ENCODE data around the gene ATP2B2. TPM values are rescaled to one million over a fixed set of nuclear protein-coding genes. Genes with fewer than 3 reads are reported as not detected.
"Not testable (repeated sequence)": the region's sequence is repeated elsewhere in the genome, so short reads cannot be mapped to it uniquely, and the experiment has no call there.

The ATP2B2 gene
- polyA plus RNA-seq, 5 donors, result 0.03 to 0.24 (median 0.13) TPM; not detected in 1

DNA sequence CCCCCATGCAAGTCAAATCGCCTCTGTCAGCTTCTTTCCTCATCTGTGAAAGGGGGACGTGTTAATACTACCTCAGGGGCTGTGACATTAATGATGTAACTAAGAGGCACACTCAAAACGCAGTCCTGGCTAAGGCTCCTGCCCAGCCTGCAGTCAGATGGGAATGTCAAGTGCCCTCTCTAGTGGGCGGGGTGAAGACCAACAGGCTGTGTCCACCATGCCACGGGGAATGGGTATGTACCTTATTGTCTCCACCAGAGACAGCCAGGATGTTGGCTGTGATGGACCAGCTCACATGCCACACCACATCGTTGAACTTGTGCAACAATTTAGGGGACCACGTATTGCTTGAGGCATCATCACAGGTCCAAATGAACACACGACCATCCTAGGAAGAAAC is 201.6 kb downstream of the ATP2B2 start:
- DNase-seq, result no peak

DNA sequence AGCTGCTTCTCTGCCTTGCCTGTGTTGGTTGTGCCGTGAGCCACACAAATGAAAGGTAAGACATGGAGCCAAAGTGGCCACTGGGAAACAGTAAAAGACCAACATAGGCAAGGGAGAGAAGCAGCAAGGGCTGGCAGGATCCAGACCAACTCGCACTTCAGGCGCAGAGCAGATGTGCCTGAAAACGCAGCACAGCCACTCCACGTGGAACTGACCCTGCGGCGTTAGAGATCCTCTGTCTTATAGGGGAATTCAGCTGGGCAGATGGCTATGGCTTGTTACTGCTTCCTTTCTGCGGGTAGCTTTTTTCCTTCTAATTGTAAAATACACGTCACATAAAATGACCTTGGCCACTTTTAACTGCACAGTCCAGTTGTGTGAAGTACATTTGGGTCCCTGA is 202.3 kb downstream of the ATP2B2 start:
- DNase-seq, result no peak

DNA sequence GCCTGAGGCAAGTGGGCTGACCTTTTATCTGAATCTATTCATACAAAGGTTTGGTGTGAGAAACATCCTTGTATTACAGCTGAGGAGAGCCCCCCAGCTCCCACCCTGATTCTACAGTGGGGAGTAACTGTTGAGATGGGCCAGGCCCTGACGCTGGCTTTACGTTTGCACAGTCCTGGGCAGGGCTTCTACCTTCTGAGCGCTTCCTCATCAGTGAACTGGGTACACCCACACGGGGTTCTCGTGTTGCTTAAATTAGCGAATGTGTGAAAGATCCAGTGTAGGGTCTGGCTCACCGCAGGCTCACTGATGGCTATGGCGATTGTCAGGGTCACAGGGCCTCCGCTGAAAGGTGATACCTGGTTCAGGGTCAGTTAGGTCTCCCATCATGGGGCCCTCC is 205.3 kb downstream of the ATP2B2 start:
- no peak for DNase-seq

DNA sequence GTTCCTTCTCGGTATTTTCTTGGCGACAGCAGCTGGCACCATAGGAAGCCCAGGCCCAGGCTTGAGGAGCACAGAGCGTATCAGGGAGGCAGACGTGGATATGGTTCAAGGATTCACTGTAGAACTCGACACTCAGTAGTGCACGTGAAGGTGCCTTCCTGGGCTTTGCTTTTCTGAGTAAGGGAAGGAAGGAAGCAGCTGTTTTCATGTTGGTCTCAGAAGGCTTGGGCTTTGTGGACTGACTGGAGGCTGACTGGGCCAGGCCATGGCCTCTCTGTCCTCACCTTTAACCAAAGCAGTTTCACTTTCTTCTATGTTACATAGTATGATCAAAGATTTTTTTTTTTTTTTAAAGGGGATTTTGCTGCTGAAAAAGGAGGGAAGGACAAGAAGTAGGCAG is 205.7 kb downstream of the ATP2B2 start:
- no peak for DNase-seq

DNA sequence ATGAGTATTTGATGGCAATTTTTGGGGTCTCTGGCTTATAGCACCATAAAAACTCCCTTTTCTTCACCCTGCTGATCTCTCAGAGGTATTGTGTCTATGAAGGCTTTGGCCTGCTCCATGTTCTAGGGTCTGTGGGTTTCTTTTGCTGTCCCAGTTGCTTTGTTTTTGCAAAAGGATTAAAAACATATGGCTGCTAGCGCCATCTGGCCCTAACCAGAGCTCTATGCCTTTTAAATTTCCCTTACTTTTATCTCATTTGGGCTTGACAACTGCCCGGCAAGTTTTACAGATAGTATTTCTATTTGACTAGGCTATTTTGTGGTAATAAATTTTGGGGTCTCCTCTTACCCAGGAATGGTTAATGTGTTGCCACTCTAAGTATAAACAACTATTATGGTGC is 206.2 kb downstream of the ATP2B2 start:
- DNase-seq, result no peak

DNA sequence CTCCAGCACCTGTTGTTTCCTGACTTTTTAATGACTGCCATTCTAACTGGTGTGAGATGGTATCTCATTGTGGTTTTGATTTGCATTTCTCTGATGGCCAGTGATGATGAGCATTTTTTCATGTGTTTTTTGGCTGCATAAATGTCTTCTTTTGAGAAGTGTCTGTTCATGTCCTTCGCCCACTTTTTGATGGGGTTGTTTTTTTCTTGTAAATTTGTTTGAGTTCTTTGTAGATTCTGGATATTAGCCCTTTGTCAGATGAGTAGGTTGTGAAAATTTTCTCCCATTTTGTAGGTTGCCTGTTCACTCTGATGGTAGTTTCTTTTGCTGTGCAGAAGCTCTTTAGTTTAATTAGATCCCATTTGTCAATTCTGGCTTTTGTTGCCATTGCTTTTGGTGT is 207.3 kb downstream of the ATP2B2 start:
- DNase-seq, result not testable (repeated sequence)

DNA sequence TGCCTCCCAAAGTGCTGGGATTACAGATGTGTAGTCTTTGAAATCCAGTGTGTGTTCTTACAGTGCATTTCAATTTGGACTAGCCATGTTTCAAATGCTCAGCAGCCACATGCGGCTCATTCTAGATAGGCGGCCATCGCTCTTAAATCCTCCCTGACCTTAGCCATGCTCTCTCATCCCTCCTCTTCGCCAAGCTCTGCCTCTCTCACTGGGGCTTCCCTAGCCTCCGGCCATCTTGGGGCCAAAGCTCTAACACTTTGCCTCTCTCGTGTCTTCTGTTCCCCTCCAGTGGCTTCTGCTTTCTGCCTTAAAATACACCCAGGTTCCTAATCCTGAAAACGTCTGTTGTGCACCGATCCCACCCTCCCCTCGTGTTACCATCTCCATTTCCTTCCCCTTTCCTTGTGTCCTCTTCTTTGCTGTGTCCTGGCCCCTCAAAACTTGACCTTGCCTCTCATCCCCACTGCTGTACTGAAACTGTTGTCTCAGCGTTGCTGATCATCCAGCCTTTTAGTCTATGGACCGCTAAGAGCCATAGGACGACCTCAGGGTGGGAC is 211.3 kb downstream of the ATP2B2 start:
- DNase-seq, result no peak

DNA sequence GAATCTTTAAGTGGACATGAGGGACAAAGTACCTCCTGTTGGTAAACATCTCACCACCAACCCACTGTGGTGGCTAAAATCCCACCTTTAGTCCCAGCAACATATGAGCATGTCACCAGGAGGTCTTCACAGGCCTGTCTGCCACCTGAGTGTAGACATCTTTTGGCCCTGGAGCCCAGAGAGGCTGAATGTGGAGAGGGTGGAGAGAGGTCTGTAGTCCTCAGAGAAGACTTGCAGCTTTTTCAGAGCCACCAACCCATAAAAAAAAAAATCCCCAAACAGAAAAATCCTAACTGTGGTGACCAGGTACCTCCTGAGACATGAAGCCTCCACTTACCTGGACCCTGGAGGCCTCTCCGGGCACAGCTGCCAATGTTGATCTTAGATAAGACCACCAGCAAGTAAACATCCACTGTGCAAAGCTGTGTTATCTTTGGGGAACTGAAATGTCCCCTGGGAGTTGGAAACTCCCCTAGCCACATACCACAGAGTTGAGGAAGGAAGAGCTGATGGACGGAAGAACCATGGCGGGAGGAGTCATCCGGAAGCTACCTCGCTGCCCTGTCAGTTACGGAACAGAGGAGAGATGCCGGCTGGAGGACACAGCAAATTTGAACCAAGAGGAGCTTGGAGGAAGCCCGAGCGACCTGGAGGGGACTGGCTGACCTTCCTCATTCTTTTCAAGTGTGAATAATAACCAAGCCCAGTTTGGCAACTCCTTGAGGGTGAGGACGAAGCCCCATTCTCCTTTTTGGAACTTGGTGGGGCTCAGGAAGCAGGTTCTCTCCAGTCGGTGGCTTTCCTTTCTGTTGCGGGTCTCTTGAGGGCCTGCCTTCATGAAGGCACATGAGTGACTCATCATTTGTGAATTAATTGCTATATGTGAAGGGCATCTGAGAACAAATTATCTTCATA is 212.6 kb downstream of the ATP2B2 start, which contains the start of gene GHRL:
Gene GHRL (minus strand): TSS at position 443 of the 915 bp plus-strand sequence. CDS start 2,767 bp downstream, outside the sequence.
- DNase-seq, result no peak

DNA sequence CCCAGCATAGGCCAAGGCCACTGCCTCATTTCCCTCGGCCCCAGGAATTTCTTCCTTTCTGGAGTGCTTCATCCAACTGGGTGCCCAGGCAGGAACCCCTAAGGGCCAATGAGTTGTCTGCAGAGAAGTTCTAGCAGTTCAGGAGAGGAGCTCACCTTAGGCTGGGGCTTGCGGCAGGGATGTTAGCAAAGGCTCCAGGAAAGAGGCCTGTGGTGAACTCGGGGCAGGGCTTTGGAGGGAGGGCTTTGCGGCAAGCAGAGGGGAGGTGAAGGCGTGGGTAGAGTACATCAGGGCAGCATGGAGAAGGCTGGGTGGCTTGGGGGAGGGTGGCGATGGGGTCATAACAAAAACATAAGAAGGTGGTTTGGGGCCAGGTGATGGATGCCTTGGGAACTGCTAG is 213.7 kb downstream of the ATP2B2 start:
- no peak for DNase-seq

DNA sequence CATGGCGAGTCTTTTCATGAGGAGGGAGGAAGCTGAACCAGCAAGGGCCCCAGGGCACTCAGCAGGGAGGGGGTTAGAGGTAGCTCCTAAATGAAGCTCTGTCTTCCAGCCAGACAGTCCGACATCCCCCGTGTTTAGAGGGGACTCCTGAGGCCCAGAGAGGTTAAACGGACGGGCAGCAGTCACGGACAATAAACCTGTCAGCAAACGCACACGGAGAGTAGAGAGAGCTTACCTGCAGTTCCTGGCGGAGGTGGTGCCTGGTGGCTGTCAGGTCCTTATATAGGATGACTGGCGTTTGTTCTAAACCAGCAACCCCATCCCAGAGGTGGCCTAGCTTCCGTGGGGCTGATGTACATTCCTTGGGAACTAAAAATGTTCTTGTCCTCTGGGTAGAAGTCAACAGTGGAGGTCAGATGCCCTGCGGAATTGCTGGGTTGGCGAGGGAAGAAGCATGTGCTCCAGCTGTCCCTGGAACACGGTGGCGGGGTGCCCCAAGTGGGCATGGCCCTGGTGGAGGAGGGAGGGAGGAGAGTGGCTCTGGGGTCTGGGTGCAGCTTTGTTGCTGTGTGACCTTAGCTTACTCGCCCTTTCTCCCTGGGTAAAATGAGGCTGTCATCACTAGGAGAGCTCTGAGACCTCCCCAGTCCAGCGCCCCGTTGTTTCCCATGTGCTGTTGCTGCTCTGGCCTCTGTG is 214.8 kb downstream of the ATP2B2 start:
- DNase-seq, result no peak

DNA sequence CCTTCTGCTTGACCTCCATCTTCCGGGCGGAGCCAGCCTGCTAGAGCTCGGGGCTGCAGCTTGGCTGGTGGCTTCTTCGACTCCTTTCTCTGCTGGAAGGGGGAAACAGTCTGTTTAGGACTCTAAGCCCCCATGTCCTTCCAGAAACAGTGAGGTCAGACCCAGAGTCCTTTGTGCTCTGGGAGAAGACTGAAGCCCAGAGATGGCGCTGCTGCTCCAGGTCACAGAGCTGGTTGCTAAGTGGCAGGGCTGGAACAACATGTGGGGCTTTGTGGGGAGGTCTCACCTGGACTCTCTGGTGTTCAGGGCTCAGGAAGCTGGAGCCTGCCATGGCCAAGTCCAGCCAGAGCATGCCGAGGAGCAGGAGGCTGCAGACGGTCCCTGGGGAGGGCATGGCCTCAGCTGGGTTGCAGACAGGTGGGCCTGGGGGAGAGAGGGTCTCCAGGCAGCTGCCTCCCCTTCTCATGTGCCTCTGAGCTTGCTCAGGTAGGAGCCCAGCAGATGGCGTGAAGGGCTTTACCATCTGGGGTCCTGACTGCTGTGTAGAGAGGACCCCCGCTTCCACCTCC is 215.5 kb downstream of the ATP2B2 start:
- DNase-seq, result no peak

DNA sequence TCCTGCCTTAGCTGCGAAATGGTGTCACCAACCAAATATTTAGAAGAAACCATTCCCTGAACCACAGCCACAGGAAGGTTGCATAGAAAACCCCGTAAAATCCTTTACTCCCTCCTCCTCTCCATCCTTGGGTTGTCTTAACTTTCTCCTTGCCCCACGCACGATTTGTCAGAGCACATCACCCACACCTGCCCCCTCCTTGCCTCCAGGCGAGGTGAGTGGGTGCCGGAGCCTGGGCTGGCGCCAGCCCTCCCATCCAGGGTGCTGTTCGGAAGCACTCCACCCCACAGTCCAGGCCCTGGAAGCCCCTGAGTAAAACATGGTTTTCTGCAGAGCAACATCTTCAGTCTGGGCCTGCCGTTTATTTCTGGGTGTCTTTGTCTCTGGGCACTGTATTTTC is 216.3 kb downstream of the ATP2B2 start:
- no peak for DNase-seq

DNA sequence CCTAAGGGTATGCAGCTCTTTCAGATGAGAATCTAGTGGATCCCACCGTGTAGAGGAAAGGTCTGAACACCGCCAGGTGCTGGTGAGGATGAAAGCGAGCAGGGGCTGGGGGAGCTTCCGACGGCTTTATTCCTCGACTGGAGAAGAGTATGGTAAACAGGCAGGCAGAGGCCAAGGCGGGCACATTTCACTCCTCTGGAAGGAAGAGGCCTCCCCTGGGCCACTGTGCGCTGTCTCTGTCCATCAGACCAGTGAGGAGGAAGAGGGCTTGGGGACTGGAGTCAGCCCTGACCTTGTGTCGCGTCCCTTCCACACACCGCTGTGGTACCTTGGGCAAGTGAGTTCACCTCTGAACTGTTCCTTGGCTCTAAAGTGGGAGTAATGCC is 216.8 kb downstream of the ATP2B2 start:
- DNase-seq, result no peak

DNA sequence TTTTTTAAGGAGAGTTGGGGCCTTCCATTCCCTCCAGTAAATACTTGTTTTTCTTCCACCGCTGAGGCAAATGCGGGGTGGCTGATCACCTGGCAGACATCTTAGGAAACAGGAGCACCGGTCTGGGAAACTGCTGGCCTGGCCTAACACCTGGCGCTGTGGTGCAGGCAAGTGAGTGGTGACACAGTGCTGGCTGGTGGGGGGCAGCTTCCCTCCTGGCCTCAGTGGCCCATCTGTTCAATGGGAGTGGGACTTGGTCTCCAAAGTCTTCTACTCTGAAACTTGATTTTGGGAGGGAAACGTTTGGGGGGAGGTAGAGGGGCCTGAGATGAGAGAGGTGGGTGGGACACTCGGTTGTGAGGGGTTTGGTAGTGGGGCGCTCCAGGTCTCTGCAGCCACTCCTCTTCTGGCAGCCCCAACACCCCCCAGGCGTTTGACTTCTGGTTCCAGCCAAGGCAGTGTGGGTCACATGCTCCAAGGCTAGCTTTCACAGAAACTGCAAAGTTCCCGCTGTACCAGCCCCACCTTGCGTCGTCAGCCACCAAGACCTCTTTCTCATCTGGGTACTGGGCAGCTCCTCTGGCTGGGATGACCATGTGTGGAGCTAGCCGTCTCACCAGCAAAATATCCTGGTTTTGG is 217.3 kb downstream of the ATP2B2 start:
- DNase-seq, result no peak

DNA sequence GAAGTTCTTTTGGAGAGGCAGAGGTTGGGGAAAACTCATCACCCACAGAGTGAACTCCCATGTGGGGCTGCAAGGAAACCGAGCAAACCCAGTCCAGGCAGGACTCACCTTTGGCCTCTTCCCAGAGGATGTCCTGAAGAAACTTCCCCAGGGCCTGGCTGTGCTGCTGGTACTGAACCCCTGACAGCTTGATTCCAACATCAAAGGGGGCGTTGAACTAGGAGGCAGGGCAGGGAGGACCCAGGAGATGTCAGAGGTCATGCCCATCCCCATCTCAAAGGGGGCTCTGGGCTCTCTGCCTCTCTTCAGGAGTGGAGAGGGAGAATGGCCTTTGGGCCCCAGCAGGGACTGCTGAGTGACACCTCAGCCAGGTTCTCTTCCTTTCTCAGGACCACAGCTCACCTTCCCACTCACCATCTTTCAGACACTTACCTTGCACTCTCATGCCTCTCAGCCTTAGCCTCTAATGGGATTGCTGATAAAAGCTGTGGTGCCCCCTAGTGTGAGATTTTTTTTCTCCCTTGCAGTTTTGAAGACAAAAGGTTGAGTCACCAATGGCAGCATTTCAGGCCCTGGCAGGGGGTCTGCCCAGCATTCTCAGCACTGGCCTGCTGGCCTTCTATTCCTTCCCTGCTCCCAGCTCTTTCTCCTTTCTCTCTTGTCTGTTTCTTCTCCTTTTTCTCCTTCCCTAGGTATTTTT is 218.6 kb downstream of the ATP2B2 start:
- DNase-seq, result no peak

DNA sequence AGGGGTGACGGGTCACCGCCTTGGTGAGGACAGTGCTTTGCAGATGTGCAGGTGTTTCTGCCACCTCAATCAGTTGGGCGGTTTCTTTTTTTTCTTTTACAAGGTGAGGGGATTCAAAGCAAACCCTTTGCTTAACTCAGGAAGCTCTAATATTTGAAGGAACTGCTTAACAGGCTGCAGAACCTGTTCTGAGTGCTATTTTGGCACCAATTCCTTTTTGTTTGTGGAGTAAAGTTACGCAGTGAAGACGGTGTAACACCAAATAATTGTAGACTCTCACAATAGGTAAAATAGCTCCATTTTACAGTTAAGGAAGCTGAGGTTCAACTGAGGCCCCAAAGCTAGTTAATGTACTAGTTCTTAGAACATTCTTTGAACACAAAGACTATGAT is 219.3 kb downstream of the ATP2B2 start:
- DNase-seq, result peak in 1 of 2 donors; percentile 15

DNA sequence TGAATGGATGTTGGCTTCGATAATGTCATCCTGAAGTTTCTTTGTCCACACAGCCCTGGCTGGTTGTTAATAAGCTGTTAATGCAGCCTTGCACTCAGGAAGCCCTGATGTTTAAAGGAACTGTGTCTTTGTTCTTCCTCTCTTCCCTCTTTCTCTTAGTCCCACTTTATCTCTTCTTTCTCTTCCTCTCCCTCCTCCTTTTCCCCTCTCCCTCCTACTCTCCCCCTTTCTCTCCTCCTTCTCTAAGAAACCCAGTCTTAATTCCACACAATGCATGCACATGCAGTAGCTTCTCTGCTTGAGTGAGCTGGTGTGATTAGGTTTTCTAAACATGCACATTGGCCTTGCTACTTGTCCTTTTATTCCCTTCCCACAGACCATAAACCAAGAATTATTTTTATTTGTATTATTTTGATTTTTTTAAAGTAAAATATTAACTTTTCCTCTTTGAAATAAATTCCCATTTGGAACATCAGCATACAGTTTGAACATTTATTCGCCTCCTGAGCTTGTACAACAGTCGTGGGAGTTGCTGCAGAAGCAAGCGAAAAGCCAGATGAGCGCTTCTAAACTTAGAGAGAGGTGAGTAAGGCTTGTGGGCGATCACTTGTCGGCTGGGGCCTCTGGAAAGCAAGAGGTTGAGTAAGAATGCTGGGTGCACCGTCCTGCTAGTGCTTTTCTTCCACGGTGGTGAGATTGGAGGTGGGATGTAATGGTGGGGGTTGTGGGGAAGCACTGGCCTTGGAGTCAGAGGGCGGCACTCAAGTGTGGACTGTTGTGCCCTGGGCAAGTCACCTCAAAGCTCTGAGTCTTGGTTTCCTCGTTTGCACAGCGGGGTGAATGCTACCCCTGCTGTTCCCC is 219.9 kb downstream of the ATP2B2 start:
- no peak for DNase-seq

DNA sequence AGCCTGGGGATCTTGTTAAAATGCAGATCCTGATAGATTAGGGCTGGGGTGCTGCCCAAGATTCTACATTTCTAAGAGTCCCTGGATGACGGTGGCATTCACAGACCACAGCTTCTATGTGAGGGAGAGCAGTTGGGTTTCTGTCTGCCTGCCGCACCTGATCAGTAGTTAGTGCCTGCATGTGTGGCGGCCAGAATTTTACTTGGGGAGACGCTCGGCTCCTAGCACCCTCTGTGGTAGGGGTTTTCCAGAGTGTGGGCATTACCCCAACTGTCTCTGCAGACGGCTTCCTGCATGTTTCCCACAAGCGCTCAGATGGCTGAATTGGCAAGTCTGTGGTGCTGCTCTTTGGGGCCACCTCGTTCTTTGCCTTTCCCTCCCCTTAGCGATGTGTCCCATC is 220.9 kb downstream of the ATP2B2 start:
- no peak for DNase-seq

DNA sequence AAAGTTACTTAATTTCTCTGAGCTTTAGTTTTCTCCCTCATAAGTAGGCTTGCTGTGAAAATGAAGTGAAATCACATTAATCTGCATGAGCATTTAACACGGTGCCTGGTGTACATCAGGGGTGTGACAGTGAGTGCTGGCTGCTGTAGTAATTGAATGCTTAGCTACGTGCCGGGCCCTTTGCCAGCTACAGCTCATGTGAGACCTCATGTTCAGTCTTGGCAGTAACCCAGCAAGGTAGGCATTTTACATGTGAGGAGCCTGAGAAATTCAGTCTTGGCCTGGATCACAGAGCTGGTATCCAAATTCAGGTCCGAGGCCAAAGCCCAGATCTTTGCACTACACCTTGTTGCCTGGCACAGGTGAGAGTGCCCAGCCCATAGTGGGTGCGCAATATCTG is 221.7 kb downstream of the ATP2B2 start:
- DNase-seq, result peak; percentile 55 to 63

DNA sequence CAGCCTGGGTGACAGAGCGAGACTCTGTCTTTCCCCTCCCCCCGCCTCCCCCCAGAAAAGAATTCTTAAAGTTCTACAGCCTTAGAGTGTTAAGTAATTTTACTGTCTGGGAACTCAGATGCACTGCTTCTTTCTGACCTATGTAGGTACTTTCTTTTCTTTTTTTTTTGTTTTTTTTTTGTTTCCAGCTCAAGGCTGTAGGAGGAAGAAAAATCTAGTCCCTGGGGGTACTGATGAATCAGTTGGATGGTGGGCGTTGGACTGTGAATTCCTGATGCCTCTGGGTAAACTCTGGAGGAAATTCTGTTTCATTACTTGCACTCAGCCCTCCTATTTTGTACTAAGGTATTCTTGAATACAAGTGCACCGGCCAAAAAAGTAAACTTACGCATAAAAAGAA is 223.4 kb downstream of the ATP2B2 start:
- no peak for DNase-seq
